IPS DF 4.7 (cell line): ENCODE data around the gene SLC25A20.

Source experiments
- DNase-seq: peaks from one replicate; pipeline ENCODE4 v3.0.0-alpha.2; 2013; ENCODE audit warnings: low spot score; ENCODE audit errors: extremely low read depth

The SLC25A20 gene

GRCh38 chr3:48899273-48899672, 591 bp upstream of the SLC25A20 start:
- no peak for DNase-seq

DNA sequence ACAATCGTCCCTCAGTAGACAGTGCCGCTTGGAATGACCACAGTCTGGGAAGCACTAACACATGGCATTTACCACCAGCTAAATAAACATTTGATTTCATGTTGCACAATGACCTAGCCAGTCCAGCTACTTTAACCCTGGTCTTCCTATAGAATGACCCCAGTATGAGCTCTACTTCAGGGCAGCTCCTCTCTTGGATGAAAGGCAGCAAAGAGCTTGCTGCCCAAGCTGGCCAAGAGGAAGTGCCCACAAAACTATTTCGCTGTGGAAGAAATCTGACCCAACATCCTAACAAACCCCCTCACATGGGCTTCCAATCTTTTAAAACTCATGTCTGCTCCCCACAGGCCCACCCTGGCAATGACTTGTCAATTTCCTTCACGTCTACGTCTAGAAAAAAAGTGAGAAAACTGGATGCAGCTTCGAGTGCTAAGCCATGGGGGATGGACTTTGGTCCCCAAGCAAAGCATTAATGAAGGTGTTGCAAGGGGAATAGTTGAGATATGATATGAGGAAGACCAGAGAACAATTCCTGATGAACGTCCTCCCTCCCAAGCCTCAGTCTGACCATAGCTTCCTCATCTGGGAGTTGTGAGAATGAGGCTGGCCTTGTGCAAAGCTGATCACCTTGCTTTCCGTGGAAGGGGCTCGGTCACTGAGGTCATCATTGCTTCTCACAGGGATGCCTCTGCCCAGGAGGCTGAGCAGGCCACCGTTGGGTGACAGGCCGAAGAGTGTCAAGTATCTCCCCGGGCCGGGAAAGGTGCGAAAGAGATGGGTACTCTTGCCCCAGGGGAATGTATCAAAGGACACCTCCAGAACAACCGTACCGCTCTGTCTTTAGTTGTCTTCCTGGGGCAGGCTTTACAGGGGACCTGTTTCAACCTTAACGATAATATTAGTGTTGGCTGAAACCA, 964 bp downstream of the SLC25A20 start:
- no peak for DNase-seq

GRCh38 chr3:48896936-48897335, 1.7 kb downstream of the SLC25A20 start:
- DNase-seq = no peak

GRCh38 chr3:48894516-48894915, 4.2 kb downstream of the SLC25A20 start:
- no peak for DNase-seq

DNA sequence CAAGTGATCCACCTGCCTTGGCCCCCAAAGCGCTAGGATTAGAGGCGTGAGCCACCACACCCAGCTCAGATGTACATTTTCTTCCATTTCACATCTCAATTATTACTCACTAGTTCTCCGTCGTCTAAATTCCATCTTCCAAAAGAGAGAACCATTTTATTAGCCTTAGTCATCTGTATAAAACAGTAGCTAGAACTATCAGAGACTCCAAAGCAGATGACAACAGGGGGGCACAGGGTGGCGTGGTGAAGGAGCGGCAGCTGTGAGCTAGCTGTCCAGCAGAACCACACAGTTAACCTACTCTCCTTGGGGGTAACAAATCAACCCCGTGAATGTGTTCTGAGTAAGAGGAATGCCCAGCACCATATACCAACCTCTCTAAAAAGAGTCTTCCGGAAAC, 7.1 kb downstream of the SLC25A20 start:
- DNase-seq = no peak

- no peak for DNase-seq
Measured at GRCh38 chr3:48885753-48886152, 12.9 kb downstream of the SLC25A20 start.

- no peak for DNase-seq
Measured at GRCh38 chr3:48881652-48882114, 17.0 kb downstream of the SLC25A20 start.

- DNase-seq = no peak
Measured at GRCh38 chr3:48881006-48881405, 17.7 kb downstream of the SLC25A20 start.

DNA sequence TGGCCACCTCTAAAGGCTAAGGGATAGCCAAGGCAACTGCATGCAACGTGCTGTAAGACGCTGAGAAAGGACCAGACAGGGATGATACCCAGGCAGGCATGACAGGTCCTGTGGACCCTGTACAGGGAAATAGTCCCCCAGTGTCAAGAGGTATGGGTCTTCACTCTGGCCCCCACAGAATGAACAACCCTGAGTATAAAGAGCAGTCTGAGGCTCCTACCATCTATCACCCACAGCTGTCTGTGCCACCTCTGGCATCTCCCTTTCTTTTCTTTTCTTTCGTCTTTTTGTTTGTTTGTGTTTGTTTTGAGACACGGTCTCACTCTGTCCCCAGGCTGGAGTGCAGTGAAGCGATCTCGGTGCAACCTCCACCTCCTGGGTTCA, 18.7 kb downstream of the SLC25A20 start:
- DNase-seq = no peak

- DNase-seq = no peak
Measured at GRCh38 chr3:48879307-48879993, 19.2 kb downstream of the SLC25A20 start.

GRCh38 chr3:48877671-48878070, 21.0 kb downstream of the SLC25A20 start:
- DNase-seq = no peak

DNA sequence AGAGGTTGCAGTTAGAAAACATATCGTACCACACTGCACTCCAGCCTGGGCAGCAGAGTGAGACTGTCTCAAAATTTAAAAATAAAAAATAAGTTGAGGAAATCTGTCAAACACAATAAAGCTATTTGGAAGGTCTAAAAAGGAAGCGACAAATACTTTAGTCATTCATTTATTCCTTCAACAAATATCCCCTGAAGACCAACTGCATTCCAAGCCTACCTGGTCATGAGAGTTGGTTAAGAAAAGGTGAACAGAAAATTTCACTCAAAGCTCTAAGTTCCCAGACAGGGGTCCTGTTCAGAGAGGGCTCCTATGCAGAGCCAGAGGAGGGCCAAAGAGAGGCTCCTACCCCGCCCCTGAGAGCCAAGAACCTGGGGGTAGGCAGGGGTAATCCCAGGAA, 35.6 kb downstream of the SLC25A20 start:
- DNase-seq = no peak

DNA sequence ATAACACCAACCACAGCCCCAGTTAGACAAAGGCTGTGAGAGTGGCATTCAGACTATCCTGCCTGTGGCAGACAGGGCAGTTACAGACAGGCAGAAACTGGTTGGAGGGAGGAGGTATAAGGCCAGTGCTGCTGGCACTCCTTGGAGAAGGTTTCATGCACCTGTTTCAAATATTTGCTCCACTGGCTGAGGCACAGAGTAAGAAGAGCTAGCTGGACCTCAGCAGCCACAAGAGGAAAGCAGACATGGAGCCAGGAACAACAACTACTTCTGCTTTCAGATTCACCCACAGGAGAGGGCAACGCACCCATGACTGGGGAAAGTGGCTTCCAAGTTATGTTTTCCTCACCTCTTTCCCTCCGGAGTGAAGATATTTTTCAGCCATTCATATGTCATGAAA, 39.5 kb downstream of the SLC25A20 start:
- no peak for DNase-seq

DNA sequence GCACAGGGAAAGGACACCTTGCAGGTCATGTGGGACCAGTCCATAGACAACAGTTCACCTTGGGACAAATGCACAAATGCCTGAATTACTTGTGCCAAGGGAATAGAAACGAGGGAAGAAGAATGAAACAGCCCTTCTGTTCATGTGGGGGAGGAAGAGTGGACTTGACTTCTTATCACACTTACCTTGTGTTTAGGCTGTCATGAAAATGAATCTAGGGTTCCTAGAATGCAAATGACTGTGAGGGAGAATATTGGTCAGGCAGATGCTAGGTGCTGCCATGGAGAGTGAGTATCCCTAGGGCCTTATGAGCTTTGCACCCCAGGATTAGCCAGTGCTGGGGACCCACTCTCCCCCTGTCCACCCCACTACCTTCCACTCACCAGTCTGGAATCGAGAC, 40.0 kb downstream of the SLC25A20 start:
- no peak for DNase-seq

DNA sequence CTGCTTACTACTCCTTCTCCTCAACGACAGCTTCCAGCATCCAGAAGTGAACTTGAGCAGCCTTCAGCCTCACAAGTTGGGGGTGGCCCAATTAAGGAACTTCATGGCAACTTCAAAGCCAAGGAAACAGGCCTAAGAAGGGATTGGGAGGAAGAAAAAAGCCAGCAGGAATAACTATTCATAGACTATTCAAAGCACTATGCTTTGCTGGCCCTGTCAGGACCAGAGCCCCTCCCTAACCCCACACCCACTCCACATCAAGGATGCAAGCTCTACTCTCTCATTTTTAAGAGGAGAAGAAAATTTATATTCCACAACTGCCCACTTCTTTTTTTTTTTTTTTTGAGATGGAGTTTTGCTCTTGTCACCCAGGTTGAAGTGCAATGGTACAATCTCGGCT, 41.0 kb downstream of the SLC25A20 start:
- no peak for DNase-seq

GRCh38 chr3:48856469-48856868, 42.2 kb downstream of the SLC25A20 start:
- no peak for DNase-seq

DNA sequence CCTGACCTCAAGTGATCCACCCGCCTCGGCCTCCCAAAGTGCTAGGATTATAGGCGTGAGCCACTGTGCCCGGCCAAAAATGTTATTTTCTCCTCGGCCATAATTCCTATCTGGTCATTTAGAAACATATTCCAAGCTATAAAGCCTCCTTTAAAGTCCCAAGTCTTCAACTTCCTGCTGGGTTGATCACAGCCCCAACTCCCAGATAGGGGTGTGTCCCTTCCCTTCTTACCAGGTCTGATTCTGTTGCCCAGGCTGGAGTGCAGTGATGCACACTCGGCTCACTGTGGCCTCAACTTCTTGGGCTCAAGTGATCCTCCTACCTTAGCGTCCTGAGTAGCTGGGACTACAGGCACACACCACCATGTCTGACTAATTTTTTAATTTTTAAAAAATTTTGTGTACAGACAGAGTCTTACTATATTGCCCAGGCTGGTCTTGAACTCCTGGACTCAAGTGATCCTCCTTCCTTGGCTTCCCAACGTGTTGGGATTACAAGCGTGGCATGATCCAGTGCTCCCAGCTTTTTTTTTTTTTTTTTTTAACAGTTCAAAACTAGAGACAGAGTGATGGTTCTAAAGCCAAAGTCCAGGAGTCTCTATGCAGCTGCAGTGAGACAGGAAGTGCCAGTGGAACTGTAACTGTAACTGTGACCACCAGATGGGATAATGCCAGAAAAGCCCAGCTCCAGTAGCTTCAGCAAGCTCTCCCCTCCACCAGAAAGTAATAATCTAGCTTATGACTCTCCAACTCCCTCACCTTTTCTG, 42.8 kb downstream of the SLC25A20 start:
- no peak for DNase-seq

DNA sequence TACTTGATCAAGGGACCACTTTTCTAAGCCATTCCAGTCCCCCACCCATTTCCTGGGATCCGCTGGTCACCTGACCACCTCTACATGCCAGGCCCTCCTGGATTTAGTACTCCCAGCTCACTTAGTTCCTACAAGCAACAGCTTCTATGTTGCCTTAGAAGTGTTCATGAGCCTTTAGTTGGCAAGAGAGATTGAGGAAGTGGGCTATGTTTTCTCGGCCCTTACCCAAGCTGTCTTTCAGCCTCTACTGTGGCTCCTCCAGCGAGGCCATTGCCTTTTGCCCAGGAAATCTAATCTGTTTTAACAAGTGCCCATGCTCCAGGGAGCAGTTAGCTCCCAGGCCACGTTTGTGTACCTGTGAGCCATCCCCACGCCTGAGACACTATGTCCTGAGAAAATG, 46.5 kb downstream of the SLC25A20 start:
- no peak for DNase-seq

DNA sequence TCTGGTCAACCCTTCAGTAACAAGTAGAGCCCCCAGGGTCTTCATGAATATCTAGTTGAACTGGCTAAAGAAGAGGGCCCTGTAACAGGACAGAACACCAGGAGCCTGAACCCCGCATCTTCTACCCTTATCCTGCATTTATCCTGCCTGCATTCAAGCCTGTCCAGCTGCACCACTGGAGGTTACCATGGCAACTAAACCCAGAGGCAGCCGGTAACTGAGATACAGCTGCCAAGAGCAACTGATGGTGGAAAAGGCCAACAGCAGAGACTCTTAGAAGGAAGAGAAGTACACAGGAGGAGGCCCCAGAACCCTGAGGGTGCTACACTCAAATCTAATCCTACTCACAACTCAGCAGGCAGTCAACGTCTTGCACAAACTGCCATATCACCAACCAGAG, 47.3 kb downstream of the SLC25A20 start:
- no peak for DNase-seq

- DNase-seq = no peak
Measured at GRCh38 chr3:48848816-48849515, 49.7 kb downstream of the SLC25A20 start.
